Dendritic cell treated with granulocyte-macrophage colony-stimulating factor and Interleukin-4, amounts not matched to agents 40 ng/mL and 50 ng/mL, for 4 days (primary cell): ENCODE results near the gene GCKR.

Experiments
- H3K27ac Mint-ChIP-seq: one replicate; pipeline ENCODE4 v1.8.0; 2022; ENCODE audit warnings: mild to moderate bottlenecking, mixed read lengths
- H3K27me3 Mint-ChIP-seq: one replicate; pipeline ENCODE4 v1.8.0; 2022; ENCODE audit warnings: mild to moderate bottlenecking, mixed read lengths
- H3K36me3 Mint-ChIP-seq: one replicate; pipeline ENCODE4 v1.8.0; 2022; ENCODE audit warnings: low read depth, mixed read lengths
- H3K4me1 Mint-ChIP-seq: one replicate; pipeline ENCODE4 v1.8.0; 2022; ENCODE audit warnings: low read depth, mixed read lengths
- H3K4me3 Mint-ChIP-seq: one replicate; pipeline ENCODE4 v1.8.0; 2022; ENCODE audit warnings: mild to moderate bottlenecking, moderate library complexity, mixed read lengths
- H3K9me3 Mint-ChIP-seq: one replicate; pipeline ENCODE4 v1.8.0; 2022; ENCODE audit warnings: mixed read lengths
- intact Hi-C: fragments of 100-400 bp; cut with micrococcal nuclease; formaldehyde crosslinking; loops from one replicate; pipeline ENCODE4 v1.15.0; 2022

The GCKR gene, protein sequence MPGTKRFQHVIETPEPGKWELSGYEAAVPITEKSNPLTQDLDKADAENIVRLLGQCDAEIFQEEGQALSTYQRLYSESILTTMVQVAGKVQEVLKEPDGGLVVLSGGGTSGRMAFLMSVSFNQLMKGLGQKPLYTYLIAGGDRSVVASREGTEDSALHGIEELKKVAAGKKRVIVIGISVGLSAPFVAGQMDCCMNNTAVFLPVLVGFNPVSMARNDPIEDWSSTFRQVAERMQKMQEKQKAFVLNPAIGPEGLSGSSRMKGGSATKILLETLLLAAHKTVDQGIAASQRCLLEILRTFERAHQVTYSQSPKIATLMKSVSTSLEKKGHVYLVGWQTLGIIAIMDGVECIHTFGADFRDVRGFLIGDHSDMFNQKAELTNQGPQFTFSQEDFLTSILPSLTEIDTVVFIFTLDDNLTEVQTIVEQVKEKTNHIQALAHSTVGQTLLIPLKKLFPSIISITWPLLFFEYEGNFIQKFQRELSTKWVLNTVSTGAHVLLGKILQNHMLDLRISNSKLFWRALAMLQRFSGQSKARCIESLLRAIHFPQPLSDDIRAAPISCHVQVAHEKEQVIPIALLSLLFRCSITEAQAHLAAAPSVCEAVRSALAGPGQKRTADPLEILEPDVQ

DNA sequence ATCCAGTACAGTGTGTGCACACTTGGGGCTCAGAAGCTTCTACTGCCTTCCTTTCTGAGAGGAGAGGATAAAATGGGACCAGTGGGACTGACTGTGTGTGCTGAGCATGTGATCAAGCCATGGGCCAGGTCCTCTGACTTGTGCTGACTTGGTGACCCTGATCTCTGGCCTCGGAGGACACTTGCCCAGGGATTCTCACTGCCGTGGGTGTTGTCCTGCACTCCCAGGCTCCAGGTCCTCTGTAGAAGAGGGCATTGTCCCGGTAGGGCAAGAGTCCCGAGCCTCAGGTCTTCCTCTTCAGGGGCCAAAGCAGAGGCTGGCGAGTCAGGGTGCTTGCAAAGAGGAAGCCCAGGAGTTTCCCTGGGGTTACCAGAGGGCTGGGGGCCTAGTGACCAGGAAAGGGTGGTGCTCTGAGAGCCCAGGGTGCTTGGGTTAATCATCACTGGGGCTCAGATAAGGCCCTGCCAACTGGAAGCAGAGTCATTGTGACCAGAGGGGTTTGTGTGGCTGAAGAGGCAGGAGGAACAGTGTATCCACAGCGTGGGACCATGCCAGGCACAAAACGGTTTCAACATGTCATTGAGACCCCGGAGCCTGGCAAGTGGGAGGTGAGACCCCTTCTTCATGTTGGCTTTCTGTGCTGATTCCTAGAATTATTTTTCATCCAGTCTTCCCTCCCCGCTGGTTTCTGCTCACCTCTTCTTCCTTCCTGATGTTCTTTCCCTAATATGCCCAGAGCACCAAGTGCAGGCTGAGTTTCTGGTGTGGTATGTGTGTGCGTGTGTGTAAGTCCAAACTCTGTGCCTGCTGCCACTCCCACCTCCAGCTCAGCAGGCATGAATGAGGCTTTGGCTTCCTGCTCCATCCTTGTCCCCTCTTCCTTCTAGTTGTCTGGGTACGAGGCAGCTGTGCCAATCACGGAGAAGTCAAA lies at the start of gene GCKR:
GCKR (plus strand) TSS at position 483 of the 931 bp plus-strand sequence; CDS start at position 549, 66 bp downstream.
- intact Hi-C loops = no loop called here
- H3K27ac Mint-ChIP-seq = peak within 1 kb of the TSS; percentile 46
- H3K9me3 Mint-ChIP-seq = no peaks in the 10 kb centered on the region
- peaks cover 50% of the 10 kb centered on the region for H3K4me1 Mint-ChIP-seq
- H3K4me3 Mint-ChIP-seq = no peak within 1 kb of the TSS
- H3K36me3 Mint-ChIP-seq = no peaks in the 10 kb centered on the region
- H3K27me3 Mint-ChIP-seq = peaks cover 69% of the 10 kb centered on the region

DNA sequence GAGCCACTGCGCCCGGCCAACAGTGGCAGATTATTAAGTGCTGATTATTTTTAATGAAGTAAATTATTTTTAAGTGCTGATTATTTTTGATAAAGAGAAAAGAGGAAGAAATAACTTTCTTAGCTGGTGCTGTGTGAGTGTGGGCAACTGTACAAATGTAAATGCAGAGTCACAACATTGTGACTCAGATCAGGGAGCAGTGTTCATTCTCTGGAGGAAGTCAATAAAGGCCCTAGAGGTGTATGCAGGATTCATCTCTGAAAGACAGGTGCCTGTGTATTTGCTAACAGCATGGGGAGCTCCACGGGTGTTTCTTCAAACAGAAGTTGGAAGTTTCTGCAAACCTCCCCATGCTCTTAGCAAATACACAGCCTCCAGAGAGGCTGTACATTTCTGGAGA lies 48.3 kb upstream of the GCKR start:
- no peak overlapping the region for H3K4me3 Mint-ChIP-seq
- intact Hi-C loops = no loop called here
- H3K27ac Mint-ChIP-seq = no peak overlapping the region
- no peaks in the 10 kb centered on the region for H3K27me3 Mint-ChIP-seq
- peaks cover 51% of the 10 kb centered on the region for H3K36me3 Mint-ChIP-seq
- no peaks in the 10 kb centered on the region for H3K4me1 Mint-ChIP-seq
- H3K9me3 Mint-ChIP-seq = no peaks in the 10 kb centered on the region

DNA sequence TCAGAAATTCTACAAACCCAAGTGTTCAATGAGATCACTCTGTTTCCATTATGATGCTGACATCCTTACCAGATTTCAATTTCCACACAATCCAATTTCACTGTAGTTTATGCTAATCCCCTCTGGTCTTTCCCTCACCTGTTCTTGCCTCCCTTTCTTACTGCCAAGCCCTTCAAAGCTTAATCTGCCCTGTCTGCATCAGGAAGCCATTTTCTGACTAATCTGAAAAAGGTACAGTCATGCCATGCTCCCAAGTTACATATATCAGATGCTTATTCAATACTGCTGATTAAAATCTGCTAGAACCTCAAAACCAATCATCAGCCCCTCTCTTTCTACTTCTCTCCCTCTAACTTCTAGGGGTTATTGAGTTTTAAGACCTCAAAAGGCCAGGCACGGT lies 45.5 kb upstream of the GCKR start:
- H3K4me1 Mint-ChIP-seq = no peaks in the 10 kb centered on the region

DNA sequence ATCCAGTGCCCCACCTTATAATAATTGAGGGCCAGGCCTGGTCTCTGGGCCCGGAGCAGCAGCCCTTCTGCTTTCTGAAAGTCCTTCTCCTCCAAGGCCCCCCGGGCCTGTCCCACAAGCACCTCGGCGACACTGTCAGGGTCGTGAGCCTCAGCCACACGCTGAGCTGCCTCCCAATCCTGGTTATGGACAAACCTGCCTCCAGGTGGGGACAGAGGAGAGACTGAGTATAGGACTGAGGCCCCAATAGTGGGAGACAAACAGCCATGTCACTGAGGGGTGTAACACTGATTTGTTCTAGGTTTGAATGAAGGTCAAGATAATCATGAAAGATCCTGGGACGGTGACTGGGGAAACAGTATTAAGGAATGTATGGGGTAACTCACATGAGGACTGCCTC lies 42.7 kb upstream of the GCKR start:
- Mint-ChIP-seq H3K36me3 (peaks cover 54% of the 10 kb centered on the region), H3K27ac (no peak overlapping the region), H3K4me1 (no peaks in the 10 kb centered on the region), H3K9me3 (no peaks in the 10 kb centered on the region), H3K4me3 (no peak overlapping the region), H3K27me3 (no peaks in the 10 kb centered on the region)
- intact Hi-C loops = no loop called here

More for the DNA sequence above, 45.5 kb upstream of the GCKR start:
- Mint-ChIP-seq H3K9me3 (no peaks in the 10 kb centered on the region), H3K4me3 (no peak overlapping the region), H3K27me3 (no peaks in the 10 kb centered on the region), H3K27ac (no peak overlapping the region), H3K36me3 (peaks cover 50% of the 10 kb centered on the region)
- intact Hi-C loops = no loop called here

DNA sequence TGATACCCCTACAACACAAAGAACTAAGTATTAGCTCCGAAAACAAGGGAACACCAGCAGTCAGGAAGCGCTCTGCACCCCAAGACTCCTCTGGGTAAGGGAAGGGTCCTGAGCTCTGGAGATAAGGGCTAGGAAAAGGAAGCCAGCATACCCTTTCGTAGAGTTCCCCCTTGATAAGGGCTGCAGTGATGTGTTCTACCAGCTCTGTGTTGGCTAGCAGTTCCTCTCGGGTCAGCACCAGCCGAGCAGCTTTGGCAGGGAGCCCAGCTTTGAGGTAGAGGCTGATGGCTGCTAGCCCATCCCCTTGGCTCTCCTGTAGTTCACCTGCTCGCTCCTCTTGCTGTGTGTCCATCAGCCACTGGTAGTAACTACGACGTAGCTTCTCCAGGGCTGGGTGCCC lies 35.5 kb upstream of the GCKR start:
- intact Hi-C loops = no loop called here
- Mint-ChIP-seq H3K4me1 (no peaks in the 10 kb centered on the region), H3K27ac (no peak overlapping the region), H3K9me3 (no peaks in the 10 kb centered on the region), H3K27me3 (no peaks in the 10 kb centered on the region), H3K36me3 (peaks cover 28% of the 10 kb centered on the region), H3K4me3 (no peak overlapping the region)

DNA sequence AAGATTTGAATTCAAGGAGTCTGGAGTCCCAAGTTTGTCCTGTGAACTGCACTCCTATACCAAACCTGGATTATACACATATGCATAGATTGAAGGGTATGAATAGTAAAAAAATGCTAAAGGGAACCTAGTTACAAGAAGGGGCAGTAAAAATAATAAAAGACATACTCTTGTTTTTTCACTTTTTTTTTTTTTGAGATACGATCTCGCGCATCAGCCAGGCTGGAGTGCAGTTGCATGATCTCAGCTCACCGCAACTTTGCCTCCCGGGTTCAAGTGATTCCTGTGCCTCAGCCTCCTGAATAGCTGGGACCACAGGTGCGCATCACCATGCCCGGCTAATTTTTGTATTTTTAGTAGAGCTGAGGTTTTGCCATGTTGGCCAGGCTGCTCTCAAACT lies 32.2 kb upstream of the GCKR start:
- no peaks in the 10 kb centered on the region for H3K27me3 Mint-ChIP-seq
- intact Hi-C loops = no loop called here
- H3K27ac Mint-ChIP-seq = no peak overlapping the region
- no peaks in the 10 kb centered on the region for H3K4me1 Mint-ChIP-seq
- peaks cover 4% of the 10 kb centered on the region for H3K36me3 Mint-ChIP-seq
- no peak overlapping the region for H3K4me3 Mint-ChIP-seq
- H3K9me3 Mint-ChIP-seq = no peaks in the 10 kb centered on the region

DNA sequence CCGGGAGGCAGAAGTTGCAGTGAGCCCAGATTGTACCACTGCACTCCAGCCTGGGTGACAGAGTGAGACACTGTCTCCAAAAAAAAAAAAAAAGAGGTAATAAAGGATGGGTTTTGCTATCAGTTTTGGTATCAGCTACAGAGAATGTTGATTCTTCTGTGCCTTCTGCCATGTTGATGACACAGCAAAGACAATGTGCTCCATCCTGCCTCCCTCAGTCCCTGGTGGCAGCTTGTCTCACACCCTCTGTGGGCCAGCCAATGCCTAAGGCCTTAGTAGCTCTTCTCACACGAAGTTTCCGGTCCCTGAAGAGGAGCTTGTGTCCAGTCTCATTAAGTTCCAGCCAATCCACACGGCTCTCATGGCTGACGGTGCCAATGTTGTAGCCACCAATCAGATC lies 24.7 kb upstream of the GCKR start:
- intact Hi-C loops = no loop called here
- Mint-ChIP-seq H3K27me3 (no peaks in the 10 kb centered on the region), H3K4me1 (no peaks in the 10 kb centered on the region), H3K9me3 (no peaks in the 10 kb centered on the region), H3K36me3 (peaks cover 28% of the 10 kb centered on the region), H3K4me3 (no peak overlapping the region), H3K27ac (no peak overlapping the region)

DNA sequence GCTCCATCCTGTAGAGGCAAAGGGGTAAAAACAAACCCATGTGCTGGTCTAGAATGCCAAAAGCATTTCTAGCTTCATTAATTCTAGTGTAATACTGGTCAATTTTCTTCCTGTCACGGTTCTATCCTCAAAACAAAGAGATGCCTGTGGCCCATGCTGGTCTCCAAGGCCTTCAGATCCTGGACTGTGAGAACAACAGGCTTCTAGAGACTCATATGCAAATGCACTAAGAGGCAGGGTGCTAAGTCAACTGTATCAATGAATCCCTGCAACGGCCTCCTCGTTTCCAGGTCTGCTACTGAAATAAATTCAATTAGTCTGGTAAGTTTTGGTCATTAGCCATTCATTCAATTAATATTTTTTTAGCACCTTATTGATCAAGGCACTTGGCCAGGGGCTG lies 11.1 kb upstream of the GCKR start:
- Mint-ChIP-seq H3K27ac (no peak overlapping the region), H3K4me3 (no peak overlapping the region), H3K36me3 (peaks cover 31% of the 10 kb centered on the region), H3K4me1 (peaks cover 20% of the 10 kb centered on the region), H3K27me3 (no peaks in the 10 kb centered on the region), H3K9me3 (no peaks in the 10 kb centered on the region)
- intact Hi-C loops = no loop called here

DNA sequence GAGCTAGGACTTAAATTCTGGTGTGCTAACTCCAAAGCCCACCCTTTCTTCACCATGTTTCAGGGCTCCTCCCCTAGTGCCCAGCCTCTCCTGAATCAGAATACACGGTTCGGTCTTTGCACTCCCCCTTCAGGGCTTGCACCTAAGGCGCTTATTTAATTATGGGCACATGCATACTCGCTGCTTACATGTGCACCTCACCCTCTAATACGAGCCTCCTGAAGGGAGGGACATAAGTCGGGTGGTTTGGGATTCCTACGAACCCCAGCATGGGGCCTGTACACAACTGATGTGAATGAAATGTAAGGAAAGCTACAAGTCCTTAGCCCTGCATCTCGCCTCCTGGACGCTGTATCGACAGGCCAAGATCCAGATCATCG lies 7.5 kb upstream of the GCKR start:
- peak overlapping the region; percentile 76 for H3K27ac Mint-ChIP-seq
- peaks cover 20% of the 10 kb centered on the region for H3K27me3 Mint-ChIP-seq
- no peaks in the 10 kb centered on the region for H3K9me3 Mint-ChIP-seq

DNA sequence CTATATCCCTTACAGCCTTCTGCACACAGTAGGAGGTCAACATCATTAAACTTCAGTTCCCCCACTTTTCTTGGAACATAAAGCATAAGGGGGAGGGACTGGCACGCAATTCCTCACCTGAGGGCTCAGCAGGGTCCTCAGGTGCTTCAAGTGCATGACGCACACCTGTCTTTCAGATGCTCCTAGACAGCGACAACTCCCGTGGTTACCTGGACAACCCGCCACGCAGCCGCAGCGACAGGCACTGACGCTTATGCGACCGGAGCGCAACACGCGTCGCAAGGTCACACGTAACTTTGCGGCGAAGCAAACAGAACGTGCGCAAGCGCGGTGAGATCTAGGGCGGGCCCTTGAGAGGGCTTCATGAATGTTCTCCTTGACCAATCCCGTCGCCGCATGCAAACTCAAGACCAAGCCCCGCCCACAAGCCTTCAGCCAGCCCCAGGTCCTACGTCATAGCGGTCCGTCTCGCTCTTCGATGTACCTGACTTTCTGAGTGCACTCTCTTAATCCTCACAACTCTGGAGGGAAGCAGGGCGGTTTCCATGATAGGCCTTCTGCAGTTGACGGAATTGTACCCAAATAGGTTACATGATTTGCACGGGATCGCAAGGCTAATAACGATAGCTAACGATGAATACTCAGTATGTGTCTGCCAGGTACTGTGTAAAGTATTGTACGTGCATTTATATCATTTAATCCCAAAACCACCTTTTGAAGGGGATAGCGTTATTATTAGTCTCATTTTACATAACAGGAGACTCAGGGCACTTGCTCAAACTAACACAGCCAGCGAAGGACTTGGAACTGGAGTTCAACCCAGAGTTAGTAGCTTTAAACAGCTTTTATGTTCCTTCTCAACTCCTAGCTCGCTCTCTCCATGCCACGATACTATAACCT lies 6.9 kb upstream of the GCKR start, which contains the start of gene IFT172:
IFT172 (minus strand) TSS at position 246 of the 900 bp plus-strand sequence; CDS start at position 156, 90 bp downstream.
- H3K27me3 Mint-ChIP-seq = peaks cover 26% of the 10 kb centered on the region
- intact Hi-C loops = loop anchor here (1.0 to 2.0 kb wide), 2 partner anchors 80 to 93 kb away; partner anchors contain the start of genes PPM1G and ZNF512

More for the DNA sequence above, 7.5 kb upstream of the GCKR start:
- H3K4me1 Mint-ChIP-seq = peaks cover 22% of the 10 kb centered on the region
- intact Hi-C loops = loop anchor here (1.0 to 2.0 kb wide), 2 partner anchors 80 to 94 kb away; partner anchors contain the start of genes PPM1G and ZNF512
- H3K4me3 Mint-ChIP-seq = peak overlapping the region; percentile 80
- H3K36me3 Mint-ChIP-seq = peaks cover 8% of the 10 kb centered on the region

DNA sequence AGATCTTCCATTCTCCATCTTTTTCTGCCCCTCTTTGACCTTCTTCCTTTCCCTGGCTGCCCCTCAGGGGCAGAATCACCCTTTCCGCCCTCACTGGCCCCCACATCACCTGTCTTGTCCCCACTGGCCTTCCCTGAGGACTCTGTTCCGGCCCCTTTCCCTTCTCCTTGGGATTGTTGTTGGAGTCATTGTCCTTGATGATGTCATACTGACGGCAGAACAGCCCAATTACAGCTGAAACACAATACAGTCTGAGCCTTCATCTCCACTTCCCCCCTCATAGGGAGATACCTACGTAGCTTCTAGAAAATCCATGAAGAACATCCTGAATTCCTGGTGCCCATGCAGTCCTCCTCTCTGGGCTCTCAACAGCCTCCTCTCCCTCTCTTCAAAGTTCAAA lies 4.1 kb upstream of the GCKR start:
- no peaks in the 10 kb centered on the region for H3K9me3 Mint-ChIP-seq
- peaks cover 52% of the 10 kb centered on the region for H3K4me1 Mint-ChIP-seq
- no peaks in the 10 kb centered on the region for H3K36me3 Mint-ChIP-seq
- peaks cover 51% of the 10 kb centered on the region for H3K27me3 Mint-ChIP-seq
- intact Hi-C loops = no loop called here
- H3K27ac Mint-ChIP-seq = no peak overlapping the region
- no peak overlapping the region for H3K4me3 Mint-ChIP-seq

More for the DNA sequence above, 6.9 kb upstream of the GCKR start, which contains the start of gene IFT172:
- Mint-ChIP-seq H3K4me3 (peak within 1 kb of the TSS; percentile 80), H3K4me1 (peaks cover 28% of the 10 kb centered on the region), H3K9me3 (no peaks in the 10 kb centered on the region), H3K36me3 (peaks cover 5% of the 10 kb centered on the region), H3K27ac (peak within 1 kb of the TSS; percentile 76)

DNA sequence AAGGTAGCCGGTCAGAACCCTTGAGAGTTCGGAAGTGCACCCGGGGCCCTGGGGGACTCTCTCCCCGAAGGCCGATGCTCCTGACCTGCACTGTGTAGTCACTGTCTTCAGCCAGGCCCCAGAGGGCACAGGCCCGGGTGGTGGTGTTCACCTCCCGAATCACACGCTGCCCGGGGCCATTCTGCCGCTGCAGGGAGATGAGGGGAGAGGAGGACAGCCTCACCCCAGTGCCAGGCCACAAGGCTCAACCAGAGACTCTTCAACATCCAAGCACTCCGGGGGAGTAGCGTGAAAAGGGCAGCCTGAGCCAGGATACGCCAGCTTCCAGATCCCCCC lies 2.7 kb upstream of the GCKR start:
- Mint-ChIP-seq H3K4me3 (peak overlapping the region; percentile 67), H3K36me3 (no peaks in the 10 kb centered on the region), H3K27me3 (peaks cover 60% of the 10 kb centered on the region), H3K9me3 (no peaks in the 10 kb centered on the region), H3K27ac (no peak overlapping the region), H3K4me1 (peaks cover 58% of the 10 kb centered on the region)
- intact Hi-C loops = no loop called here
